Hepatic stellate cell (primary cell): ENCODE measurements around the gene PIP5KL1.

Source experiments
- DNase-seq: peaks from one replicate; pipeline ENCODE4 v3.0.0; 2011; ENCODE audit warnings: low spot score

PIP5KL1 gene

GRCh38 chr9:127929625-127929979 is 975 bp downstream of the PIP5KL1 start:
- DNase-seq: no peak

GRCh38 chr9:127928676-127929624 is 1.6 kb downstream of the PIP5KL1 start:
- DNase-seq: no peak

DNA sequence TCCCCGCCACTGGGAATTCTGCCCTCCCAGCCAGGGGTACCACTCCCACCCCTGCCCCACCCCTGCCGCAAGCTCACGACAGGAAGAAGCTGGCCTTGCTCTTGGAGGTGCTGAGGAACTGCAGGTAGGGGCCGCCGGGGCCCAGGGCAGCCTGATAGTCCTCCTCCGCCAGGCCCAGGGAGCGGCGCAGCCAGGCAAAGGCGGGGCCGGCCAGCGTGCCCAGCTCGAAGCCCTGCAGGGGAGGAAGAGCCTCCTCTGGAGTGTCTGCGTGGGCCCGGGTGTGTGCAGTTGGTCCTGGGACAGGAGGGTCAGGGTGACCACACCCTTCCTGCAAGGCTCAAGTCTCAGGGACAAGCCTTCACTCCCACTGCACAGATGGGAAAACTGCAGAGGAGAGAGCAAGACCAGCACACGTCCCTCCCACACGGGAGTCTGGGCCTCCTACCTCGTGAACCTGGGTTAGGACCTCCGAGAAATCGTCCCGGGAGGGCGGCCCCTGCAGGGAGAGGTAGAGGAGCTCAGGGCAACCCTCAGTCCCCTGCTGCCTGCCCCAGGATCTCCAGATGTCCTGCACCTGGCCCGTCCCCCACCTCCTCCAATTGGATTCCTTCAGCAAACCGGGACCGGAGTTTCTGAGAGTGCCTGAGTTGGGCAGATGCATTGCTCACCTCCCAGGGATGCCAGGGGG is 2.4 kb downstream of the PIP5KL1 start:
- no peak for DNase-seq

DNA sequence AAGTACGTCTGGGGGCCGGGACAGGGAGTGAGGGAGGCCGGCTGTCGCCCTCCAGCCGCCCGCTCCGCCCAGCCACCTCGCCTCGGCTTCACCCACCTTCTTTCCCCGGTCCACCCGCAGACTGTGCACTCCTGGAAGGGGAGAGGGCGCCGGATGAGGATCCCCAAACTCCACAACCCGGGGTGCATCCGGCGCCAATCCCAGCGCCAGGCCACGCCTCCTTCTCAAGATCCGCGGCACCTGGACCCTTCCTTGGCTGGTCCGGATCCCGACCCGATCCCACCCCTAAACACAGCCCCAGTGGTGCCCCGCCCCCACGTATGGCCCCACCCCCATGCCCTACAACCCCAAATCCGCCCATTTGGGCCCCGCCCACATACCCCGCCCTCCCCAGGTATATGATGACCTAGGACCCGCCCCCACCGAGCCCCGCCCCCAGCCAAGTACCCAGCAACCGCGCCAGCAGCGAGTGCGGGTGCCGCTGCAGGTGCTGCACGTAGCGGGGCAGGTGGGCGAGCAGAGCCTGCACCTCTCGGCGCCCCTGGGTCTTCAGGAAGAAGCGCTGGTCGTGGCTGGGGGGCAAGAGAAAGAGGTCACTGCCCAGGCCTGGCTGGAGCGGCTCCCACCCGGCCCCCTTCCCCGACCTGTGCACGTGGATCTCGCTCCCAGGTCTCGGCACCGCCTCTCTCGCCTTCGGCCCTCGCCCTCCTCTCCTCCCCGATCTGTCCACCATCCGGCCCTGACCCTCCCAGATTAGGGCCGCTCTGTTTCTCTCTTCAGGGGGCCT is 3.2 kb downstream of the PIP5KL1 start:
- no peak for DNase-seq

DNA sequence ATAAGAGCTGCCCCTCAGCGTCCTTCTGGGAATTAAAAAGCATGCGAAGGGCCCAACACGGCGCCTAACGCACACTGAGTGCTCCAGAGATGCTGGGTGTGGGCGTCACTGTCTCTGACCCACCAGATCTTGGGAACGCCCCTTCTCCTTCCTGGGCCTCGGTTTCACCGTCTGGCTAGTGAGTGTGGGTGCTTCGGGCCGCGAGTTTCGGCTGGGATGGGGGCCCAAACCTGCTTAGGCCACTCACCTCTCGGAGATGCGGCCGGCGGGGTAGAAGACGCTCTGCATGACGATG is 3.7 kb downstream of the PIP5KL1 start:
- DNase-seq: no peak

DNA sequence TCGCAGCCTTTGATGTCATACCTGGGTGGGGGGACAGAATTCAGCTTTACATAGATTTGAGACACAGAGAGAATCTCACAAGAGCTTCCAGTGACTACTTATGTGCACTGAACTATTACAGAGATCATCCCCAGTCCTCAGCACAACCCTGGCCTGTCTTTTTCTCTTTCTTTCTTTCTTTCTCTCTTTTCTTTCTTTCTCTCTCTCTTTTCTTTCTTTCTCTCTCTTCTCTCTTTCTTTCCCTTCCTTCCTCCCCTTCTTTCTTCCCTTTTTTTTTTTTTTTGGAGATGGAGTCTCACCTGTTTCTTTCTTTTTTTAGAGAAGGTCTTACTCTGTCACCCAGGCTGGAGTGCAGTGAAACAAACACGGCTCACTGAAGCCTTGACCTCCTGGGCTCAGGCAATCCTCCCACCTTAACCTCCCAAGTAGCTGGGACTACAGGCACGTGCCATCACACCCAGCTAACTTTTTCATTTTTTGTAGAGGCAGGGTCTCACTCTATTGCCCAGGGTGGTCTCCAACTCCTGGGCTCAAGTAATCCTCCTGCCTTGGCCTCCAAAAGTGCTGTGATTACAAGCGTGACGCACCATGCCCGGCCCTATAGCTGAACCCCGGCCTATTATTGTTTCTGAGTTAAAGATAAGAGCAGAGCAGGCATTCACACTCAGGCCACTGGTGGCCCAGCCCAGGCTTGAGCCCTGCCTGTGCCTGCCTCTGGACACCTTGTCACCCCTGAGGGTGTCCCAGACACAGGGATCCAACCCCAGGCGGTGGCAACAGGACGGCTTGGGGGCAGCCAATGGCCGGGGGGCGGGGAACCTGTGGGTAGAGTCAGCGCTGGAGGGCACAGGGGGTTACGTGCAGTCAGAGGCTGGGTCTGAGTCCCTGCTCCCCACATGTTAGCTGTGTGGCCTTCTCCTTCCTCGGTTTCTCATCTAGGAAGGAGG is 4.3 kb downstream of the PIP5KL1 start:
- DNase-seq: no peak

DNA sequence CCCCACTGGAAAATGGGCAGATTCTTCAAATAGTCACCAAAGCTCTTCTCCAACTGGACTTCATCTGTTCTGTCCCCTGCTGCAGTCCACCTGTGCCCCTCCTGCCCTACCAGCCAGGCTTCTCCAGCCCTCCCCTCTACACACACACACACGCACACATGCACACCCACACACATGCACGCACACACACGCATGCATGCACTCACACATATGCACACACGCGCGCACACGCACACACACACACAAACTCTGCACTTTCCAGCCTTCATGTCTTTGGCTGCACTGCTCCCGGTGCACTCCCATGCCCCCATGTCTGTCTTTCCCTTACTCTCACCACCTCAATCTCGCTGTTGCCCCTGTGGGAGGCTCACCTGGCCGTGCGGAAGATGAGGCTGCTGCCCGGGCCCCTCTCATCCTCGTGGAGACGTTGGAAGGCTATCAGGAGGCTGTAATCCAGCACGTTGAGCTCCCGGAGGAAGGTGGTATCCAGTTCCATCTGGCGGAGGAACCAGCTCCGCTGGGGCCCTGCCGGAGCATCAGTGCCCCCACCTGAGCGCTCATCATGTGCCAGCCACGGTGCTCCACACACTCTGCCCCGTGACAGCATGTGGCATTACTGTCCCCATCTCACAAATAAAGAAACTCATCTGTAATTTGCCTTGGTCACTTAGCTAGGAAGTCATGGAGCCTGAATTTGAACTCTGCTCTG is 5.7 kb downstream of the PIP5KL1 start:
- DNase-seq: no peak

- DNase-seq: peak; percentile 96
Observed at GRCh38 chr9:127923771-127924170, 6.8 kb downstream of the PIP5KL1 start.

- no peak for DNase-seq
Observed at GRCh38 chr9:127923046-127923445, 7.5 kb downstream of the PIP5KL1 start.

DNA sequence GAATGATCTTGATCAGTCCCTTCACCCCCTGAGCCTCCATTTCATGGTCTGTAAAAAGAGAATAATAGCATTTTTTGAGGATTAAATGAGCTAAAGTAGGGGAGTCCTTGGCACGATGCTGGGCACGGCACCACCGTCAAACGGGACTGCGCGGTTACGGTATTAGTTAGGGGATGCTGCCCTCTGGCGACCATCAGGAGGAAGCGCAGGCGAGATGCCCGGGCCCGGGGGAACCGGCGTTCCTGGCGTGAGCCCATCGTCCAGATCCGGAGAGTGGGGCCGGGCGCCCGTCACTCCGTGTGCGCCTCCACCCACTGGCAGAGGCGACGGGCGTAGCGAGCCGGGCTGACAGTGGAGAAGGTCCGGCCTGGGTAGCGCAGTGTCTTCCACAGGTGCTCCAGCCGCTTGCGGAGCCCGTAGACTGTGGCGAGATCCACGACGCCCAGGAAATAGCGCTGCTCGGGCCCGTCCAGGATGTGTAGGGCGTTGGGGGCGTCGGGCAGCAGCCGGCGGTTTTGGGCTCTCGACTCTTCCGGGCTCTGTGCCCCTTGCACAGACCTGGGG is 8.9 kb downstream of the PIP5KL1 start:
- peak; percentile 85 for DNase-seq

- no peak for DNase-seq
Observed at GRCh38 chr9:127920794-127921193, 9.8 kb downstream of the PIP5KL1 start.

DNA sequence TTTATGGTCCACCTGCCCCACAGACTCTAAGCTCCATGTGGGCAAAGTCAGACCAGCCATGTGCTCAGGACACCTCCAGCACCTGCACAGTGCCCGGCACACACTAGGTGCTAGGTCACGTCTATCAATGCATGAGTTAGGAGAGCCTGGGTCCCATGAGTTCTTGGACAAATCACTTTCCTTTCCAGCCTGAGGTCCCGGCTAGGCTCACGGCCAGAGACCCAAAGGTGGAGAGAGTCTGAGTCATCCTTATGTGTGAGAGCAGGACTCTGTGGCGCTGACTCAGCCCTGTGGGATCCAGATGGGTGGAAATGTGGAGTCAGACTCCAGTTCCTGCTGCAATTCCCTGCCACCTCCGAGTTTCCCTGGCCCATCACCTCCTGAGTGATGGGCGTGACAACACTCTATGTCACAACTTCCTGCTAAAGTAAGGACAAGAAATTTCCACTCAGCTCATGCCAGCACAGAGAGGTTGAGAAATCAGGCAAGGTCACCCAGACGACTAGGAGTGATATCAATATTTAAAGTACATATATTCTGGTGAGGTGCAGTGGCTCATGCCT is 11.2 kb downstream of the PIP5KL1 start:
- DNase-seq: peak; percentile 97

DNA sequence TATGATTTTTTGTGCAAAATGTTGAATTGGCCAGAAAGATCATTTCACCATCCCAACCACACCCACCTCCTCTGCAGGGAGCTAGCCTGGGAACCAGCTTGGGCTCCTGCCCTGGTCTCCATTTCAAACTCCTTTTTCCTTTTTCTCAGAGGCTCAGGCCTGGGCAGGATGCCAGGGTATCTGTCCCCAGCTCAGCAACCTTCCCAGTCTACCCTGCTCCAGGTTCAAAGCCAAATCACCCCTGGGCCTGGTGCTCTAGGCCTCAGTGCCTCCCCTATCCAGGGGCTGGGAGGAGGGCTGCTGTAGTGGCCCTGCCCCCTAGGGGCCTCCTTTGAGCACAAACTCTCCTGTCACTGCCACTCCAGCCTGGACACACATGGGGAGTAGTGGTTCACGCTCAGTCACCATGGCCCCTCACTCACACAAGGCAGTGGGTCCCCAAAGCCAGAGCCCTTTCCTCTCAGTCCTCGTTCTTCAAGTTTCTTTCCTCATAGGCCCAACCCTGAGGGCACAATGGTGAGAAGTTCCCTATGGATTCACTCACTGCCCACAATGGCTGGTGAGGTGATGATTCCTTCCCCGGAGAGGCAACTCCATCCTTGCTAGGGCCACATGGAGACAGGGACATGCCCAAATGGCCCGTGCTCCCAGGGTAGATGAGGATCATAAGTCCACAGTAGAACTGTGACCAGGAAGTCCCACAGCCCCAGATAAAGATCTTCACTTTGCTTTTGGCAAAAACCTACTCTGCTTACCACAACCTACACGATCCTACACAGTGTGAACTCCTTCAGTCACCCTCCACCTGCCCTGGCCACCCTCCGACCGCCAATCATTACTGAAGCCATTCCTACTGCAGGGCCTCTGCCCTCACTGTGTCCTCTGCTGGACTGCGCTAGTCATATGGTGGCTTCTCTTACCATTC is 12.1 kb downstream of the PIP5KL1 start:
- no peak for DNase-seq

DNA sequence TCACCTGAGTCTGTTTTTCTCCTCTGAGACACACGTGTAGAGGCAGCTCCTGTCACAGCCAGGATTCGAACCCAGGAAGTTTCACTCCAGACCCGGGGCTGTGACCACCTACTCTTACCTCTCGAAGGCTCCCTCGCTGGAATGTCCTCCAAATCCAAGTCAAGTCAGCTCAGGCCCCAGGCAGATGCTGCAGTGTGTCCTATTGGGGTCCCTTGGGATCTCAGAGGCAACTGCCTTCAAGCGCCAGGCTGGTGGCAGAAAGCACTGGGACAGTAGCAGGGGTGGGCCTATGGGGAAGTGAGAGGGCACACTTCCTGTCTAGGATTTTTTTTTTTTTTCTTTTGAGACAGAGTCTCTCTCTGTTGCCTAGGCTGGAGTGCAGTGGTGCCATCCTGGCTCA is 13.0 kb downstream of the PIP5KL1 start:
- DNase-seq: no peak

GRCh38 chr9:127916720-127917581 is 13.6 kb downstream of the PIP5KL1 start, which contains the start of gene ST6GALNAC4:
TSS of gene ST6GALNAC4 (minus strand) at chr9:127917041. CDS start at chr9:127916419, 622 bp downstream.
- DNase-seq: peak; percentile 94

GRCh38 chr9:127915801-127916719 is 14.5 kb downstream of the PIP5KL1 start:
- no peak for DNase-seq

- no peak for DNase-seq
Observed at GRCh38 chr9:127915325-127915752, 15.2 kb downstream of the PIP5KL1 start.
